Activated T-cell treated with anti-CD3 and anti-CD28 coated beads for 1 hour (primary cell): Measurements from ENCODE around the gene CCL11.
"Not testable (repeated sequence)": the region's sequence is repeated elsewhere in the genome, so short reads cannot be mapped to it uniquely, and the experiment has no call there.

ENCODE experiments used
- DNase-seq: peaks from one replicate; pipeline ENCODE4 v3.0.0-alpha.2; 2020; ENCODE audit warnings: low read depth

The CCL11 gene

GRCh38 chr17:34307110-34307509 lies 21.6 kb downstream of the CCL11 start:
- DNase-seq: no peak

GRCh38 chr17:34308371-34308770 lies 22.8 kb downstream of the CCL11 start:
- DNase-seq: no peak

- DNase-seq: no peak
Observed at GRCh38 chr17:34311291-34311690, 25.7 kb downstream of the CCL11 start.

GRCh38 chr17:34312080-34312479 lies 26.5 kb downstream of the CCL11 start:
- no peak for DNase-seq

- no peak for DNase-seq
Observed at GRCh38 chr17:34313164-34313563, 27.6 kb downstream of the CCL11 start.

GRCh38 chr17:34314279-34314678 lies 28.7 kb downstream of the CCL11 start:
- no peak for DNase-seq

GRCh38 chr17:34318474-34318873 lies 32.9 kb downstream of the CCL11 start:
- DNase-seq: no peak

GRCh38 chr17:34319039-34319483 lies 33.5 kb downstream of the CCL11 start, which contains the start of gene CCL8:
Gene CCL8 (plus strand): TSS chr17:34319435. CDS start chr17:34319502, 67 bp downstream.
- DNase-seq: no peak

- DNase-seq: no peak
Observed at GRCh38 chr17:34321964-34322363, 36.4 kb downstream of the CCL11 start.

GRCh38 chr17:34327580-34327979 lies 42.0 kb downstream of the CCL11 start:
- DNase-seq: not testable (repeated sequence)

GRCh38 chr17:34337701-34338100 lies 52.2 kb downstream of the CCL11 start:
- DNase-seq: no peak
